HG03521 (cell line): ENCODE data around the gene FADS1.

Experiments
- ATAC-seq: cut with Tn5 transposase; IDR thresholded peaks from one replicate; pipeline ENCODE4 v1.9.1; 2021; ENCODE audit warnings: mild to moderate bottlenecking, moderate library complexity; ENCODE audit not compliant: unreplicated experiment

The FADS1 gene

DNA sequence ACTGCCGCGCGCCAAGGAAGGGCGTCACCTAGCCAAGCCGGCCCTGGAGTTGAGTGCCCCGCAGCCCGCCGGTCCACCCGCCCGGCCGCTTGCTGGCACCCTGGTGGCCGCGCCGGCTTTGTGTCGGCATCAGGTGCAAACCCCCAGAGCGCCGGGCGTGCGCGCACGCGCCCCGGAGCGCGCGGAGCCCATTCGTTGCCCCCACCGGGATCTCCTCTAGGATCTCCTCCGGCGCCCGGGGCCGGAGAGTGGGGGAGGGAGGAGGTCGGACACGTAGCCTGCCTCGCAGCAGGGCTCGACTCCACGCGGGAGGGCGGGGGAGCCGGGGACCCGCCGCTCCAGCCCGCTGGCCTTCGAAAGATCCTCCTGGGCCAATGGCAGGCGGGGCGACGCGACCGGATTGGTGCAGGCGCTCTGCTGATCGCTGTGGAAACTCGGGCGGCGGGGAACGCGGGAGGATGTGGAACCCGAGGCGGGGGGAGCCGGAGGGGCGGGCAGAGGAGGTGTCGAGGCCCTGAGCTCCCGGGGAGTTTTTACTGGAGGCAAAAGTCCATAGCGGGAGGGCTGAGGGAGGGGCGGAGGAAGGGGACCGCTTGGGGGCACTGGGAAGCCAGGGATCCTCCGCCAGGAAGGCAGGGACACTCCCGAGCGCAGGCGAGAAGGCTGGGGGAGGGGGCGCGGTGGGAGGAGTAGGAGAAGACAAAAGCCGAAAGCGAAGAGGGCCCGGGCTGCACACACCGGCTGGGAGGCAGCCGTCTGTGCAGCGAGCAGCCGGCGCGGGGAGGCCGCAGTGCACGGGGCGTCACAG, 11.0 kb upstream of the FADS1 start, which contains the start of gene FADS2:
FADS2 (plus strand) TSS at position 730 of the 808 bp plus-strand sequence. CDS start 91 bp downstream, outside the sequence.
- peak; percentile 67 for ATAC-seq

DNA sequence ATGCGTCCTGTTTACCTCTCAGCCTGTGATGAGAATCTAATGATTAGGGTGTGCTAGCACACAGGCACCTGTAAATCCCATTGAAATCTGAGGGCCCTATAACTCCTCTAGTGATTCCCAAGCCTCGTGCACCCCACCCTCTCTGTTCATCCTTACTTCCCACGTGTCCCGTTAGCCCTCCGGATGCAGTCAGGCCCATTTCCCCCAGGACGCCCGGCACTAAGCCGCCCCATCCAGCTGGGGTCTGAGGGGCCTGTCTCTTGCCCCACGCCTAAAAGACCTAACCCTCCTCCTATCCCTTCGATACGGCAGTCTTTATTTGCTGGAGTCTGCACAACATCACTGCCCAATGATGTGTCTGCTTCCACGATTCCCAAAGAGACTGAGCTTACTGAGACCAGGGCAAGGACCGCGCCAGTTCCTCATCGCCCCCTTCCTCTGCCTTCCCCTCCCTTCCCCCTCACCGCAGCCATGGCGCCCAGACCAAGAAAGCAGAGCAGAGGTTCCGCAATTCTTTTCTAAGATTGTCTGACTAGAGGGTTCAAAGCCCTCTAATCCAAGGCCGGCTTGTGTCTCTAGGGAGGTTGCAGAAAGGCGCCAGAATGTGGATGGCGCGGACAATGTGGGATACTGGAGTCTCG, 10.2 kb upstream of the FADS1 start:
- no peak for ATAC-seq

DNA sequence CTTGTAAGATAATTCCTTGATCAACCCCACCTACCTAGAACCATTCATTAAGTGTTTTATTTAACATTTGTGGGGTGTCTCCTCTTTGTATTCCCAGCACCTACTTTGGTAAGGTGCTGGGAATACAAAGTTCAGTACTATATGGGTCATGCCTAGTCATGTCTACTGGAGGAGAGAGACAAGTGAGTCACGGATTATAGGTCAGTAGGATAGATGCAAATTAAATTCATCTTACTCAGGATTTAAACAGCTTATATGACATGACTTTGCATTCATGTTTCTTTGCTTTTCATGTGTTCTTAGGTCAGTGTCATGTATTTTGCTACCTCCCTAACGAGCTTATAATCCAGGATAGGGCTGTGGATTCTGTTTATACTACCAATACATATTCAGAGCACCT, 3.4 kb upstream of the FADS1 start:
- no peak for ATAC-seq

GRCh38 chr11:61817471-61818202, 834 bp upstream of the FADS1 start:
- no peak for ATAC-seq

DNA sequence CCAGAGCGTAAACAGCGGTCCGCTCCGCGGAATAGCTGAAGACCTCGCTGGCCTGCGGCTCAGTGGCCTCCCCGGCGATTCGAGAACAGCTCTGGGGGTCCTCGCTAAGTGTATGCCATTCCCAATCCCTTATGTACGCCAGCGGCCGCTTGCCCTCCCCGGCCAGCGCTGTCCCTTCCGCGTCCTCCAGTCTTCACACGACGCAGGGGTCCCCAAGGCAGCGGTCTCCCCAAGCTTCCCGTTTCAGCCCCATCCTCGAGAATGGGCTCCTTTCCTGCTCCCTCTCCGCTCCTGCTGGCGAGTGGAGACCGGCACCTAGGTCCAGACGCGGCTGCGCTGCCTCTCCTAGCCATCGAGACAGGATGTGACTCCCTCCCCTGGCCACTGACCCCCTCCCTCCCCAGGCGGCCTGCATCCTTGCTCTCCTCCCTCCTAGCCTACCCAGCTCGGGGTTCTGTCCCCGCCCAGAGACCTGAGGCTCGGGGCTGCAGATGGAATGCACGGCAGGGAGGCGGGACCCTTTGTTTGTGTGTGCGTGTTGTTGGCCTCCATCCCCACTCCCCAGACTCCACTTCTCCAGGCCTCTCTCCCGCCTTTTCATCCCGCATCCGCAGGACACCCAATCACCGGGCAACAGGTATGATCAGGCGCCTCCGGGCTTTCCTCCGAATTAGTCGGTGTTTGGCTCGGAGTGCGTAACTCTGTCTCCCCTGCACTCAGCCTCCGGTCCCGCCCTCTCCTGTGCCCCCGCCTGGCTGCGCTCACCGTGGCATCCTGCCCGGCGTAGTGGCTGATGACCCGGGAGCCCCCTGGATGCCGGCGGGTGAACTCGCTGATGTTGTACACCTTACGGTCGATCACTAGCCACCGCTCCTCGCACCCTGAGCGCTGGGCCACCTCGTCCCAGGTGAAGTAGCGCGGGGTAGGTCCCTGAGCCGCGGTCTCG, 740 bp downstream of the FADS1 start:
- ATAC-seq: peak; percentile 9

- peak; percentile 50 for ATAC-seq
These were observed 1.6 kb downstream of the FADS1 start for GRCh38 chr11:61814958-61815789.

DNA sequence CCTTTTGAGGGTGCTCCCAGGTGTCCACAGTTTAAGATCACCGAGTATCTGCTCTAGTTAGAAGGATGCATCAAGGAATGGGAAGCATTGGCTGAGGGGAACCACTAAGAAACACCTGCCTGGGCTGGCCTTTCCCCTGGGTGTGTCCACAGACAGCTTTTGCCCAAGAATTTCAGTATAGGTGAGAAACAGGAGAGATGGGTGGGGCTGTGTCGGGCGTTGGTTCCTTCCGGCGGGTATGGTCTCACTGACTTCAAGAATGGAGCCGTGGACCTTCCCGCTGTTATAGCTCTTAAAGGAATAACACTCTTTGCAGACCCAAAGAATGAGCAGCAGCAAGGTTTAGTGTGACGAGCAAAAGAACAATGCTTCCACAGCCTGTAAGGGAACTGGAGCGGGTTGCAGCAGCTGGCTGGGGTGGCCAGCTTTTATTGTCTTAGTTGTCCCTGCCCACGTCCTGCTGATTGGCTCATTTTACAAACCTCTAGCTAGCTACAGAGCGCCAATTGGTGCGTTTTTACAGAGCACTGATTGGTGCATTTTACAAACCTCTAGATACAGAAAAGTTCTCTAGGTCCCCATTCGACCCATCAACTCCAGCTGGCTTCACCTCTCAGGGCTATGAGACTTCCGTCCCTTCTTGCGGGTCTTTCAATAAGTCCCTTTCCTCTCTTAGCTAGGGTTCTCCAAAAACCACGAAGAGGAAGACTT, 2.4 kb downstream of the FADS1 start:
- no peak for ATAC-seq

GRCh38 chr11:61812736-61813411, 3.9 kb downstream of the FADS1 start:
- no peak for ATAC-seq

- no peak for ATAC-seq
These were observed 5.0 kb downstream of the FADS1 start for GRCh38 chr11:61811831-61812230.

DNA sequence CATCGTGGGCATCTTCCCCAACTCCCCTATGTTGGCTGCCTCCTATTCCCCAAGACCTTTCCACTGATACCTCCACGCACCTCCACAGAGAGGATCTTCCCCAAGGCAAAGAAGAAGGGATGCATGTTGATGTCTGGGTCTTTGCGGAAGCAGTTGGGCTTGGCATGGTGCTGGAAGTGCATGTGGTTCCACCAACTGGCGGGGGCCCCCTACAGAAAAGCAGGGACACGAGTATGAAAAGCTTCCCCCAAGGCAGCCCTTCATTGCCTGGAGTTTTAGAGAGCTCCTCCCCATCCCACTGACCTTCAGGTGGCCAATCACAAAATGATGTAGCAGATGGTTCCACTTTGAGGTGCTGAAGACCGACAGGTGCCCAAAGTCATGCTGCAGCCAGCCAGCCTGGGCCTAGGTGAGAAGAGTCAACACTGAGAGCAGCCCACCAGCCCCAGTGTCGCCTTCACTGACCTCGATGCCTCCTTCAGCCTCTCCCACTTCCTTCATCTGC, 6.1 kb downstream of the FADS1 start:
- ATAC-seq: no peak

DNA sequence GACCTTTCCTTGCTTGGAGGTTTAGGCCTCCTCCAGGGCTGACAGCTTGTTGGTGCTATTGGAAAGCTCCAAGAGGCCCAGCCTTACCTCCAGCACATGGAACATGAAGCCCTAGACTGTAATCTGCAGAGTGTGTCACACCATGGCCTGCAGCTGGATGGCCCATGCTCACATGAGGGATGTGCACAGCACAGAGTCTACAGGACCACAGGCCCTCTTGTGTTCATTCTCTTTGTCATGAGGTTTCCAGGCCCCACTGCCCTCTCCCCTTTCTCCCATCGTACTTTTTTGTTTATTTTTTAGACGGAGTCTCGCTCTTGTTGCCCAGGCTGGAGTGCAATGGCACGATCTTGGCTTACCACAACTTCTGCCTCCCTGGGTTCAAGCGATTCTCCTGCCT, 10.0 kb downstream of the FADS1 start:
- ATAC-seq: no peak

DNA sequence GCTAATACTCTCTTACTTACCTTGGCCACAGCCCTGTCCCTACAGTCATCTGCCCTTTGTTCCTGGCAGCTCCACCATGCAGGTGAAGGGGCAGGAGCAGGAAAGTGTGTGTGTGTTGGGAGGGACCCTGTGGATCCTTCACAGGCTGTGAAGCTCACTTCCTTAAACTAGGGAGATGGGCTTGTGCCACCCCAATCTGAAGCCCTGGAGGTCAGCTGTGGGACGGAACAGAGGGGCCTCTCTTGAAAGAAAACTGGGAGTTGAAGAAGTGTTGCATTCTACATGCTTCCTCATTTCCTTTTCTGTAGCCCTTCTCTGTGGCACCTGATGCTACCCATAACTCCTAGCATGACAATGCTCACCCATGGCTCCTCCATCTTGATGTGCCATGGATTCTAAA, 11.7 kb downstream of the FADS1 start:
- no peak for ATAC-seq

DNA sequence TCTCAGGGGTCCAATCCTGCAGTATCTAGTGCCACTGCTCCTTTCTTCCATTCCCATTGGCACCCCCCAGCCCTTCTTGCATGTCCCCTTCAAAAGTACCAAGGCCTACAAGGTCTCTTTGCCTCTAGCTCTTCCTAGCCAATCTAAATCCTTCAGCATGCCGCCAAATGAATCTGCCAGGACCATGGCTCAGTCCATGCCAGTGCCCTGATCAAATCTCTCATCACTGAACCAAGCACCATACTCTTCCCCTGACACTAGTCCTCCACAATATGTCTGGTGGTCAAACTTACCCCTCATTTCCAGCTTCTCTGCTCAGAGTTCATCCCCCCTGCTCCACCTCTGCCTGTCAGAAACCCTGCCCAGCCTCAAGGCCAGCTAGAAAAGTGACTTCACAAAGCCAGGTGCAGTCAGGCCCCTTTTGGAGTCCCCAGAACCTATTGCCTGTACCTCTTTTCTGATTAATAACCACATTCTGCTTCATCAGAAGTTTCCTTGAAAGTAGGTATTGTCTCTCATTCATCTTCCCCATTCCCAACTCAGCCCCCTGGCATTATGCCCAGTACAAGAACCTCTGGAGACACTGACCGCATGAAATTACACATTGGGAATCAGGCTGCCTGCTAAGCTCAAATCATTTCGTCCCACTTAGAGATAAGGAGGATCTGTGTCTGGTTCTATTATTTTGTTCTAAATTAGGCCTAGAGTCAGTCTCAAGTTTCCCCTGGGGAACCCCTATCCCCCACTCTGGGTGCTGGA, 12.7 kb downstream of the FADS1 start:
- ATAC-seq: no peak

GRCh38 chr11:61802605-61803004, 14.2 kb downstream of the FADS1 start:
- no peak for ATAC-seq

- no peak for ATAC-seq
These were observed 16.2 kb downstream of the FADS1 start for GRCh38 chr11:61800331-61801281.

GRCh38 chr11:61799665-61800284, 17.0 kb downstream of the FADS1 start:
- ATAC-seq: no peak
